PFSK-1 (cell line): ENCODE results near the gene STARD6.

Experiments
- POLR2AphosphoS5 ChIP-seq: IDR thresholded peaks from 2 replicates; pipeline ENCODE4 v1.6.1; 2012; ENCODE audit warnings: low read depth, mild to moderate bottlenecking, control low read depth, low read length, moderate library complexity
- REST ChIP-seq, 2 experiments: IDR thresholded peaks; 2 replicates each; pipeline versions ENCODE4 v1.6.1 to v1.8.0; 2011 to 2012; ENCODE audit warnings: low read depth in 2 of 2, low read length in 2 of 2, control low read depth in 1 of 2, inconsistent platforms in 1 of 2, mild to moderate bottlenecking in 1 of 2, moderate library complexity in 1 of 2; ENCODE audit not compliant: insufficient read depth in 1 of 2

GRCh38 chr18:54381640-54382039 is 24.0 kb upstream of the STARD6 start:
- TF ChIP-seq POLR2AphosphoS5 (no peak), REST (IDR thresholded peaks at IDR 0.05; ENCODE audit: insufficient read depth in 1 of 2, low read depth in 2 of 2, low read length in 2 of 2) (no peak)
